Transverse colon (tissue), 4 donors: ENCODE data around the gene SCMH1.

Experiments
- EP300 ChIP-seq: sonication (generic); formaldehyde crosslinking; IDR thresholded peaks from one replicate; pipeline ENCODE4 v1.6.1; 2017; ENCODE audit warnings: antibody characterized with exemption, low read depth
- POLR2AphosphoS5 ChIP-seq, 3 donors: sonication (generic); formaldehyde crosslinking; IDR thresholded peaks; one replicate each; pipeline ENCODE4 v1.6.1; 2016; ENCODE audit warnings: antibody characterized with exemption in 3 of 3
- TF ChIP-seq, protein P1 (sequence below), 5 experiments: fragments of 200-600 bp in 3 of 5; fragments of 450-650 bp in 2 of 5; sonication (generic) in 3 of 5; IDR thresholded peaks; 1 replicate in 2 of 5; 2 replicates in 3 of 5; pipeline ENCODE4 v1.5.1; 2016 to 2017; ENCODE audit warnings: antibody characterized with exemption in 5 of 5, inconsistent platforms in 3 of 5, mild to moderate bottlenecking in 2 of 5, moderate library complexity in 1 of 5

DNA sequence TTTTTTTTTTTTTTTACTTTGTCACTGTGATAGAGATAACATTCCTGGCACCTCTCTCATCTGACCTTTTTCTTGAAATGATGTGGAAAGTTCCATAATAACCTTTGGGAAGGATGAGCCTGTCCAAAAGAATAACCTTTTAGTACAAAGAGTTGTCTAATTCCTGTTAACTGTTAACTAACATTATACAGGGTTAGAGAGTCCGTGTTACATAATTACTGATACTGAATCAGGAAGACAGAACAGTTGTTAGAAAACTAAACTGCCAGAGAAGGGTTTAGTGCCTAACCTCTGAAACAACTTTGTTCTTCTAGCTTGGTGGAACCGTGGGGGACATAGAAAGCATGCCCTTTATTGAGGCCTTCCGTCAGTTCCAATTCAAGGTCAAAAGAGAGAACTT is 253.8 kb downstream of the SCMH1 start:
- TF ChIP-seq, protein P1, sequence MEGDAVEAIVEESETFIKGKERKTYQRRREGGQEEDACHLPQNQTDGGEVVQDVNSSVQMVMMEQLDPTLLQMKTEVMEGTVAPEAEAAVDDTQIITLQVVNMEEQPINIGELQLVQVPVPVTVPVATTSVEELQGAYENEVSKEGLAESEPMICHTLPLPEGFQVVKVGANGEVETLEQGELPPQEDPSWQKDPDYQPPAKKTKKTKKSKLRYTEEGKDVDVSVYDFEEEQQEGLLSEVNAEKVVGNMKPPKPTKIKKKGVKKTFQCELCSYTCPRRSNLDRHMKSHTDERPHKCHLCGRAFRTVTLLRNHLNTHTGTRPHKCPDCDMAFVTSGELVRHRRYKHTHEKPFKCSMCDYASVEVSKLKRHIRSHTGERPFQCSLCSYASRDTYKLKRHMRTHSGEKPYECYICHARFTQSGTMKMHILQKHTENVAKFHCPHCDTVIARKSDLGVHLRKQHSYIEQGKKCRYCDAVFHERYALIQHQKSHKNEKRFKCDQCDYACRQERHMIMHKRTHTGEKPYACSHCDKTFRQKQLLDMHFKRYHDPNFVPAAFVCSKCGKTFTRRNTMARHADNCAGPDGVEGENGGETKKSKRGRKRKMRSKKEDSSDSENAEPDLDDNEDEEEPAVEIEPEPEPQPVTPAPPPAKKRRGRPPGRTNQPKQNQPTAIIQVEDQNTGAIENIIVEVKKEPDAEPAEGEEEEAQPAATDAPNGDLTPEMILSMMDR (IDR thresholded peaks at IDR 0.05) = no peak
- TF ChIP-seq POLR2AphosphoS5 (IDR thresholded peaks at IDR 0.05) (no peak), EP300 (no peak)
